Osteoblast (primary cell): Measurements from ENCODE around the gene RASGRF2. TPM values are rescaled to one million over a fixed set of nuclear protein-coding genes. Genes with fewer than 3 reads are reported as not detected.

Experiments used
- DNase-seq: peaks from one replicate; pipeline ENCODE4 v3.0.0; 2011; ENCODE audit warnings: low spot score, mixed read lengths; ENCODE audit not compliant: insufficient read length; ENCODE audit errors: missing footprints
- H2AFZ ChIP-seq: 2 replicates; pipeline ENCODE4 v1.6.0; 2011; ENCODE audit warnings: mild to moderate bottlenecking, low read length
- H3K27ac ChIP-seq: 2 replicates; pipeline ENCODE4 v1.5.1; 2011; ENCODE audit warnings: mild to moderate bottlenecking, low read depth, low read length, moderate library complexity
- H3K27me3 ChIP-seq: 2 replicates; pipeline ENCODE4 v1.6.0; 2012; ENCODE audit warnings: mild to moderate bottlenecking, control low read depth, inconsistent platforms, low read length, moderate library complexity; ENCODE audit not compliant: insufficient read depth
- H3K36me3 ChIP-seq: 2 replicates; pipeline ENCODE4 v1.5.1; 2011; ENCODE audit warnings: mild to moderate bottlenecking, low read length, control low read depth, moderate library complexity; ENCODE audit not compliant: insufficient read depth
- H3K4me1 ChIP-seq: 2 replicates; pipeline ENCODE4 v1.5.1; 2011; ENCODE audit warnings: mild to moderate bottlenecking, low read length, control low read depth, moderate library complexity; ENCODE audit not compliant: insufficient read depth
- H3K4me2 ChIP-seq: 2 replicates; pipeline ENCODE4 v1.6.0; 2011; ENCODE audit warnings: mild to moderate bottlenecking, low read length; ENCODE audit not compliant: insufficient read depth
- H3K4me3 ChIP-seq: fragments of 200-600 bp; sonication (generic); 3 replicates; pipeline ENCODE4 v1.5.1; 2012; ENCODE audit warnings: mild to moderate bottlenecking, low read length, inconsistent platforms; ENCODE audit not compliant: insufficient read depth
- H3K79me2 ChIP-seq: 2 replicates; pipeline ENCODE4 v1.6.0; 2012; ENCODE audit warnings: mild to moderate bottlenecking, low read length, control low read depth, inconsistent platforms; ENCODE audit not compliant: insufficient read depth
- H3K9me3 ChIP-seq: 2 replicates; pipeline ENCODE4 v1.5.1; 2011; ENCODE audit warnings: low read depth, low read length, control low read depth
- H4K20me1 ChIP-seq: 2 replicates; pipeline ENCODE4 v1.6.0; 2012; ENCODE audit warnings: mild to moderate bottlenecking, low read length, control low read depth; ENCODE audit not compliant: insufficient read depth
- total RNA-seq: library from RNA; depleted of rRNA; stranded (reverse); fragments of >200 nt; gene quantifications from 2 replicates; pipeline ENCODE4 v1.2.3, GENCODE V29; 2012
- TF ChIP-seq, protein P1 (sequence below): IDR thresholded peaks from 2 replicates; pipeline ENCODE4 v1.5.1; 2011; ENCODE audit warnings: mild to moderate bottlenecking, low read depth, low read length, moderate library complexity; ENCODE audit errors: extremely low read depth

Gene RASGRF2
- total RNA-seq, 1 donor = under 0.01 TPM

GRCh38 chr5:81182396-81183390 is 222.5 kb downstream of the RASGRF2 start:
- Histone ChIP-seq H3K4me2 (no peak overlapping the region), H3K27me3 (peaks cover 16% of the 10 kb centered on the region), H3K4me3 (no peak overlapping the region), H2AFZ (no peak overlapping the region), H3K9me3 (no peaks in the 10 kb centered on the region), H3K27ac (no peak overlapping the region), H3K79me2 (no peaks in the 10 kb centered on the region), H3K36me3 (no peaks in the 10 kb centered on the region), H4K20me1 (no peaks in the 10 kb centered on the region), H3K4me1 (no peaks in the 10 kb centered on the region)
- no peak for DNase-seq
- TF ChIP-seq, protein P1, sequence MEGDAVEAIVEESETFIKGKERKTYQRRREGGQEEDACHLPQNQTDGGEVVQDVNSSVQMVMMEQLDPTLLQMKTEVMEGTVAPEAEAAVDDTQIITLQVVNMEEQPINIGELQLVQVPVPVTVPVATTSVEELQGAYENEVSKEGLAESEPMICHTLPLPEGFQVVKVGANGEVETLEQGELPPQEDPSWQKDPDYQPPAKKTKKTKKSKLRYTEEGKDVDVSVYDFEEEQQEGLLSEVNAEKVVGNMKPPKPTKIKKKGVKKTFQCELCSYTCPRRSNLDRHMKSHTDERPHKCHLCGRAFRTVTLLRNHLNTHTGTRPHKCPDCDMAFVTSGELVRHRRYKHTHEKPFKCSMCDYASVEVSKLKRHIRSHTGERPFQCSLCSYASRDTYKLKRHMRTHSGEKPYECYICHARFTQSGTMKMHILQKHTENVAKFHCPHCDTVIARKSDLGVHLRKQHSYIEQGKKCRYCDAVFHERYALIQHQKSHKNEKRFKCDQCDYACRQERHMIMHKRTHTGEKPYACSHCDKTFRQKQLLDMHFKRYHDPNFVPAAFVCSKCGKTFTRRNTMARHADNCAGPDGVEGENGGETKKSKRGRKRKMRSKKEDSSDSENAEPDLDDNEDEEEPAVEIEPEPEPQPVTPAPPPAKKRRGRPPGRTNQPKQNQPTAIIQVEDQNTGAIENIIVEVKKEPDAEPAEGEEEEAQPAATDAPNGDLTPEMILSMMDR = no peak

- Histone ChIP-seq H3K27me3 (peaks cover 21% of the 10 kb centered on the region), H4K20me1 (no peaks in the 10 kb centered on the region), H3K4me2 (no peak overlapping the region), H3K4me3 (no peak overlapping the region), H3K79me2 (no peaks in the 10 kb centered on the region), H2AFZ (no peak overlapping the region), H3K27ac (no peak overlapping the region), H3K36me3 (no peaks in the 10 kb centered on the region), H3K4me1 (no peaks in the 10 kb centered on the region), H3K9me3 (no peaks in the 10 kb centered on the region)
- DNase-seq = no peak
- TF ChIP-seq, protein P1 = no peak
Measured at GRCh38 chr5:81183811-81184748, 223.9 kb downstream of the RASGRF2 start.

DNA sequence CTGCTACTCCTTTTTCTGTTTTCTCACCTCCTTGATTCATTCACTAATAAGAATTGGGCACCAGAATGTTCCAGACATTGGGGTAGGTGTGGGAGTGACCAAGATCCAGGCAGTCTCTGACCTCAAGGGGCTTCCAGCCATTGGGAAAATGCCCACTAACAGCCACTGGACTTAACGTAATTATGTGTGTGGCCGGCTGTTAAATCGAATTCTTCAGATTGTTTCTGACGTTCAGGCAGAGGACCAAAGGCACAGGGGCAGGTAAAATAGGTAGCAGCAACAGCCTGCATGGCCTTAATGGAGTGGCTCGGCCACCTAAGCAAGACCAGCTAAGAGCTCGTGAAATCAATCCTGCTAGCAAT is 224.6 kb downstream of the RASGRF2 start:
- no peak overlapping the region for H3K4me3 ChIP-seq
- H3K36me3 ChIP-seq = no peaks in the 10 kb centered on the region
- no peak for DNase-seq
- H3K4me1 ChIP-seq = no peaks in the 10 kb centered on the region
- TF ChIP-seq, protein P1 = no peak
- H3K4me2 ChIP-seq = no peak overlapping the region
- H3K27ac ChIP-seq = no peak overlapping the region
- no peaks in the 10 kb centered on the region for H4K20me1 ChIP-seq
- H3K79me2 ChIP-seq = no peaks in the 10 kb centered on the region
- H3K9me3 ChIP-seq = no peaks in the 10 kb centered on the region
- H2AFZ ChIP-seq = no peak overlapping the region
- H3K27me3 ChIP-seq = peaks cover 21% of the 10 kb centered on the region
